Testis (tissue), 3 donors: ENCODE results near the gene CIART. TPM values are rescaled to one million over a fixed set of nuclear protein-coding genes. Genes with fewer than 3 reads are reported as not detected.
"Not testable (repeated sequence)": the region's sequence is repeated elsewhere in the genome, so short reads cannot be mapped to it uniquely, and the experiment has no call there.

Source experiments
- DNase-seq: peaks from one replicate; pipeline ENCODE4 v3.0.0-alpha.2; 2019
- H3K27ac ChIP-seq, 2 donors: fragments of 200-600 bp; sonication (generic); one replicate each; pipeline ENCODE4 v1.5.1; 2019
- H3K27me3 ChIP-seq: fragments of 200-600 bp; sonication (generic); one replicate; pipeline ENCODE4 v1.5.1; 2019
- H3K36me3 ChIP-seq: fragments of 200-600 bp; sonication (generic); one replicate; pipeline ENCODE4 v1.5.1; 2017; ENCODE audit warnings: low read depth; ENCODE audit errors: missing control alignments
- H3K4me1 ChIP-seq: fragments of 200-600 bp; sonication (generic); one replicate; pipeline ENCODE4 v1.5.1; 2019
- H3K4me3 ChIP-seq, 2 donors: fragments of 200-600 bp; sonication (generic); one replicate each; pipeline ENCODE4 v1.5.1; 2017 to 2019
- H3K9me3 ChIP-seq: fragments of 200-600 bp; sonication (generic); one replicate; pipeline ENCODE4 v1.5.1; 2017
- POLR2A ChIP-seq: fragments of 450-650 bp; IDR thresholded peaks from one replicate; pipeline ENCODE4 v1.6.1; 2017; ENCODE audit warnings: antibody characterized with exemption, mild to moderate bottlenecking, moderate library complexity
- WGBS, 2 donors: methylation state at CpG; one replicate each; pipeline ENCODE4 v1.1.5; 2018; 5-methylcytosine and 5-hydroxymethylcytosine counted together
- intact Hi-C: fragments of 100-400 bp; cut with DNase I; formaldehyde crosslinking; loops from one replicate; pipeline ENCODE4 v1.15.1; 2023; ENCODE audit warnings: low total_unique reads
- polyA plus RNA-seq: library from polyadenylated mRNA; stranded (reverse); fragments of 350-450 nt; fragmentation: Illumina TruSeq; extraction: RNeasy Lipid Tissue Mini Kit (QIAGEN cat#74804); gene quantifications from one replicate; pipeline ENCODE4 v1.2.3, GENCODE V29; 2014; ENCODE audit warnings: low read depth, low replicate concordance; ENCODE audit not compliant: insufficient read depth
- total RNA-seq, 2 donors: library from RNA; depleted of rRNA; stranded (reverse); fragments of >200 nt; gene quantifications; one replicate each; pipeline ENCODE4 v1.2.3, GENCODE V29; 2016
- TF ChIP-seq, protein P1 (sequence below), 3 experiments: fragments of 450-650 bp in 2 of 3; fragments of 200-600 bp in 1 of 3; sonication (generic) in 1 of 3; IDR thresholded peaks; one replicate each; pipeline ENCODE4 v1.5.1; 2016 to 2019; ENCODE audit warnings: antibody characterized with exemption in 3 of 3, mild to moderate bottlenecking in 2 of 3, moderate library complexity in 1 of 3

The CIART gene
- total and polyA plus RNA-seq, 3 donors from 2014 or later = 10.3 to 11.8 (median 10.6) TPM

DNA sequence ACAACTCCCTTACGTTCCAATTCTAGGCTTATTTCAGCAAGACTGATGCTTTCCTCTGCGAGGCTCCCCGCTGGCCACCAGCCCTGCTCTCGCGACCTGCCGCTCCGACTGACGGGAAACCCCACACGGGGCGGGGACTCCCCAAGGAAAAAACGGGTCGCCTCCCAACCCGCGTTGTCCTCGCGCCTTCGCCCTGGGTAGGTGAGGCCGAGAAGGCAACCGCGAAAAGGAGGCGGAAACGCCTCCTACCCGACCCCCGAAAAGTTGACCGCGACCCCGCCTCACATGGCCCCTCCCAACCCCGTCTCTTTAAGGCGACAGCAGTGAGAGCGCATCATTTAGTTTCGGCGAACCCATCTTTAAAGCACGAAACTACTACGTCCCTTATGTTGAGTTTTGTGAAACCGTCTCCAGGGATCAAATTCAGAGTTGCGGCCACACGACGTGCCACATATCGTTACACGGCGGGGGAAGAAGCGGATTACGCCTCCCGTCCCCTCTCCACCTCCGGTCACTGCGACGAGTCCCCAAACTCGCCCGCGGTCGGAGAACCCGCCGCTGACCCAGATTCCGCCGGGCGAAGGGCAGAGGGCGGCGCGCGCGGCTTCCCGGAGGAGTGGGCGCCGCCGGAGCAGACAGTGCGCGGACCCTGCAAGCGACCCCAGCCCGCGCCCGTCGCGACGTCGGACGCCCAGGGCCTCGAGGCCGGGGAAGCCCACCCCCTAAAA is 47.6 kb upstream of the CIART start:
- TF ChIP-seq POLR2A = no peak
- TF ChIP-seq, protein P1, sequence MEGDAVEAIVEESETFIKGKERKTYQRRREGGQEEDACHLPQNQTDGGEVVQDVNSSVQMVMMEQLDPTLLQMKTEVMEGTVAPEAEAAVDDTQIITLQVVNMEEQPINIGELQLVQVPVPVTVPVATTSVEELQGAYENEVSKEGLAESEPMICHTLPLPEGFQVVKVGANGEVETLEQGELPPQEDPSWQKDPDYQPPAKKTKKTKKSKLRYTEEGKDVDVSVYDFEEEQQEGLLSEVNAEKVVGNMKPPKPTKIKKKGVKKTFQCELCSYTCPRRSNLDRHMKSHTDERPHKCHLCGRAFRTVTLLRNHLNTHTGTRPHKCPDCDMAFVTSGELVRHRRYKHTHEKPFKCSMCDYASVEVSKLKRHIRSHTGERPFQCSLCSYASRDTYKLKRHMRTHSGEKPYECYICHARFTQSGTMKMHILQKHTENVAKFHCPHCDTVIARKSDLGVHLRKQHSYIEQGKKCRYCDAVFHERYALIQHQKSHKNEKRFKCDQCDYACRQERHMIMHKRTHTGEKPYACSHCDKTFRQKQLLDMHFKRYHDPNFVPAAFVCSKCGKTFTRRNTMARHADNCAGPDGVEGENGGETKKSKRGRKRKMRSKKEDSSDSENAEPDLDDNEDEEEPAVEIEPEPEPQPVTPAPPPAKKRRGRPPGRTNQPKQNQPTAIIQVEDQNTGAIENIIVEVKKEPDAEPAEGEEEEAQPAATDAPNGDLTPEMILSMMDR (IDR thresholded peaks at IDR 0.05) = no peak
- Histone ChIP-seq H3K27ac (peak overlapping the region; percentile 96 to 98), H3K27me3 (no peaks in the 10 kb centered on the region), H3K4me1 (peaks cover 10% of the 10 kb centered on the region), H3K36me3 (no peaks in the 10 kb centered on the region), H3K4me3 (peak overlapping the region; percentile 62 to 98), H3K9me3 (no peaks in the 10 kb centered on the region)
- WGBS, 2 donors = 0 to 1% methylated on average over 17 to 74 of the region's 78 CpGs
- peak; percentile 83 for DNase-seq
- intact Hi-C loops = no loop called here

- H3K27me3 ChIP-seq = no peaks in the 10 kb centered on the region
- 1 to 2% methylated on average over 8 to 27 of the region's 27 CpGs for WGBS, 2 donors
- DNase-seq = no peak
- intact Hi-C loops = no loop called here
- peaks cover 10% of the 10 kb centered on the region for H3K4me1 ChIP-seq
- peak overlapping the region; percentile 62 to 98 for H3K4me3 ChIP-seq
- no peaks in the 10 kb centered on the region for H3K36me3 ChIP-seq
- TF ChIP-seq, protein P1 (IDR thresholded peaks at IDR 0.05) = no peak
- no peak for TF ChIP-seq POLR2A
- H3K9me3 ChIP-seq = no peaks in the 10 kb centered on the region
- H3K27ac ChIP-seq = peak overlapping the region; percentile 96 to 98
Measured at GRCh38 chr1:150235294-150235851, 47.0 kb upstream of the CIART start.

DNA sequence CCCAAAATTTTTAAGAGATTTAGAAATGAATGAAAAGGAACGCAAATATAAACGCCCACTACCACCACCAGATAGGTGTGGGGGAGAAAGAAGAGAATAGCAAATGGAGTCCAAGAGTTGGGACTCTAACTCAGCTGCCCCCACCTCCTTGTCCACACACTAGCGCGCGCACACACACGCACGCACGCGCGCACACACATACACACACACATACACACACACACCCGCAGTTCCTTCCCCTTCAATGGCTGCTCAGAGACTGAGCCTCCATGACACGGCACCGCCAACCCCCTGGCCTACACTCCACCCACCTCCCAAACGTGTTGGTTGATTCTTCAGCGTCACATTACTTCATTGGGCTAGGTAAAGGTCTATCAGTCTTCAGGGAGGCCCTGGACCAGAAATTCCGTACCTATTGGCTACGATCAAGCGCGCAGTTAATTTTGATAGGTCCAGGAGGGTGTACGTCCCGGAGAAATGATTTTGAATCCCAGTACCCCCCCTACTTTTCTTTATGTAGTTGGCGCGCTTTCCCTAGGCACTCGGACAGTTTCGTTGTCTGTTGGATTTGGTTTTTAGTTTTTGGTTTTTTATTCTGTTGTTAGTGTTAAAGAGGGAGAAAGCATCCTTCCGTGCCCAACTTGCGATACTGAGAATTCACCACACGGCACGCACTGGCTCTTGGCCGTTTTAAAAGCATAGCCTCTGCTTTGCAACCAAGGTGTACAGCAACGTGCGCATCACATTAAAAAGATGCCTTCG is 46.3 kb upstream of the CIART start, which contains the start of gene ANP32E:
Gene ANP32E (minus strand): TSS at position 261 of the 762 bp plus-strand sequence. CDS start 326 bp downstream, outside the sequence.
- H3K27me3 ChIP-seq = no peaks in the 10 kb centered on the region
- WGBS, 2 donors = 0 to 1% methylated on average over 33 of the region's 33 CpGs
- no peaks in the 10 kb centered on the region for H3K36me3 ChIP-seq
- peak; percentile 97 for DNase-seq
- peak within 1 kb of the TSS; percentile 96 to 98 for H3K27ac ChIP-seq
- H3K4me1 ChIP-seq = peaks cover 10% of the 10 kb centered on the region
- TF ChIP-seq, protein P1 (IDR thresholded peaks at IDR 0.05) = peak in 1 of 3 experiments; percentile 4
- TF ChIP-seq POLR2A = peak; percentile 82
- H3K4me3 ChIP-seq = peak within 1 kb of the TSS; percentile 62 to 98
- intact Hi-C loops = no loop called here
- H3K9me3 ChIP-seq = no peaks in the 10 kb centered on the region

DNA sequence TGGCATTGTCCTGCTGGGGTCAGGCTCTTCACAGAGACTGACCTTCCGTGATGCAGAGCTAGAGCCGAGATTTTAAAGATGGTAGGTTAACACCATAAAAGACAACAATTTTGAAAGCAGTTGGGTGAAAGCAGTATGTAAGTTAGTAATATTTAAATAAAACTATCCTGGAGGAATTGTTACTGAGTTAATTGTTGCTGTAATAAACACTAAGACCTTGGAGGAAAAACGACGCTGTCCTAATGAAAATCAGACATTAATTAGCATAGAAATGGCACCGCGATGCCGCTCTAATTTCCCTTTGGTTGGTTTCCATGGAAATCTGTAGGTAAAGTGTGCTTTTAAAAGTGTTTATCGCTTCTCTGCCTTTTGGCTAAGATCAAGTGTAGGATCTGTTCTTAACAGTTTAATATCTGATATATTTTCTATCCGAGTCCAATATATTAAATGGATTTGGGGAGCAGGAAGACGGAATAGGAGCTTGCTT is 45.7 kb upstream of the CIART start:
- no peaks in the 10 kb centered on the region for H3K36me3 ChIP-seq
- peak overlapping the region in 1 of 2 donors; percentile 9 for H3K27ac ChIP-seq
- H3K4me1 ChIP-seq = peaks cover 10% of the 10 kb centered on the region
- no peaks in the 10 kb centered on the region for H3K9me3 ChIP-seq
- intact Hi-C loops = no loop called here
- peak overlapping the region; percentile 37 to 98 for H3K4me3 ChIP-seq
- WGBS, 2 donors = 20% methylated on average over 10 of the region's 10 CpGs
- TF ChIP-seq POLR2A = no peak
- TF ChIP-seq, protein P1 (IDR thresholded peaks at IDR 0.05) = no peak
- DNase-seq = no peak
- no peaks in the 10 kb centered on the region for H3K27me3 ChIP-seq

DNA sequence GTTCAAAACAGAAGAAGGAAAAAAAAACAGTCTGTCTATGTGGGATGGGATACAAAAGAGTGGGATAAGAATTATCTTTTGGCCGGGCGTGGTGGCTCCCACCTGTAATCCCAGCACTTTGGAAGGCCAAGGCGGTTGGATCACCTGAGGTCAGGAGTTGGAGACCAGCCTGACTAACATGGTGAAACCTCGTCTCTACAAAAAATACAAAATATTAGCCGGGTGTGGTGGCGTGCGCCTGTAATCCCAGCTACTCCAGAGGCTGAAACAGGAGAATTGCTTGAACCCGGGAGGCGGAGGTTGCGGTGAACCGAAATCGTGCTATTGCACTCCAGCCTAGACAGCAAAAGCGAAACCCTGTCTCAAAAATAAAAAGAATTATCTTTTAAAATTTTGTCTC is 45.2 kb upstream of the CIART start:
- H3K9me3 ChIP-seq, H3K36me3 ChIP-seq, H3K4me3 ChIP-seq, H3K4me1 ChIP-seq, intact Hi-C loops, H3K27me3 ChIP-seq, H3K27ac ChIP-seq: not testable (repeated sequence)
- WGBS, 2 donors = 66 to 71% methylated on average over 13 of the region's 13 CpGs
- peak; percentile 11 for DNase-seq
